Ectodermal cell (in vitro differentiated cells): ENCODE measurements around the gene PUS1.

Experiments used
- H3K27ac ChIP-seq: 2 replicates; pipeline ENCODE4 v1.7.0; 2013; ENCODE audit warnings: mild to moderate bottlenecking, low read depth, low read length; ENCODE audit not compliant: insufficient read depth, poor library complexity, severe bottlenecking
- H3K27me3 ChIP-seq: 2 replicates; pipeline ENCODE4 v1.7.0; 2013; ENCODE audit warnings: mild to moderate bottlenecking, low read length; ENCODE audit not compliant: insufficient read depth, control insufficient read depth, poor library complexity, severe bottlenecking
- H3K36me3 ChIP-seq: one replicate; pipeline ENCODE4 v1.7.0; 2013; ENCODE audit warnings: low read length; ENCODE audit not compliant: control insufficient read depth, insufficient read depth
- H3K4me1 ChIP-seq: one replicate; pipeline ENCODE4 v1.7.0; 2013; ENCODE audit warnings: low read length; ENCODE audit not compliant: control insufficient read depth, insufficient read depth
- H3K4me3 ChIP-seq: 2 replicates; pipeline ENCODE4 v1.7.0; 2013; ENCODE audit warnings: low read depth, low read length, control low read depth; ENCODE audit not compliant: insufficient read depth
- H3K9me3 ChIP-seq: 2 replicates; pipeline ENCODE4 v1.7.0; 2013; ENCODE audit warnings: mild to moderate bottlenecking, low read length, moderate library complexity; ENCODE audit not compliant: control insufficient read depth
- WGBS, 2 experiments: methylation state at CpG; one replicate each; pipeline ENCODE4 v1.1.7; 2013; ENCODE audit warnings: missing lambda C conversion rate in 2 of 2; 5-methylcytosine and 5-hydroxymethylcytosine counted together

Gene PUS1

GRCh38 chr12:131910302-131911027, 18.6 kb upstream of the PUS1 start:
- Histone ChIP-seq H3K27me3 (no peaks in the 10 kb centered on the region), H3K36me3 (peaks cover 41% of the 10 kb centered on the region), H3K9me3 (no peaks in the 10 kb centered on the region), H3K27ac (no peak overlapping the region), H3K4me1 (no peaks in the 10 kb centered on the region), H3K4me3 (no peak overlapping the region)
- 96% methylated on average over 23 of the region's 23 CpGs for WGBS, 2 experiments

GRCh38 chr12:131911028-131911650, 17.9 kb upstream of the PUS1 start:
- Histone ChIP-seq H3K4me1 (no peaks in the 10 kb centered on the region), H3K4me3 (no peak overlapping the region), H3K27ac (no peak overlapping the region), H3K9me3 (no peaks in the 10 kb centered on the region), H3K36me3 (peaks cover 44% of the 10 kb centered on the region), H3K27me3 (no peaks in the 10 kb centered on the region)
- WGBS, 2 experiments = 95 to 96% methylated on average over 17 of the region's 17 CpGs

- no peak overlapping the region for H3K27ac ChIP-seq
- no peaks in the 10 kb centered on the region for H3K27me3 ChIP-seq
- WGBS, 2 experiments = 89 to 90% methylated on average over 22 of the region's 22 CpGs
- H3K9me3 ChIP-seq = no peaks in the 10 kb centered on the region
- peaks cover 45% of the 10 kb centered on the region for H3K36me3 ChIP-seq
- H3K4me1 ChIP-seq = no peaks in the 10 kb centered on the region
- H3K4me3 ChIP-seq = no peak overlapping the region
These were observed 17.1 kb upstream of the PUS1 start for GRCh38 chr12:131911851-131912477.

- Histone ChIP-seq H3K4me1 (no peaks in the 10 kb centered on the region), H3K36me3 (peaks cover 45% of the 10 kb centered on the region), H3K27ac (no peak overlapping the region), H3K9me3 (no peaks in the 10 kb centered on the region), H3K27me3 (no peaks in the 10 kb centered on the region), H3K4me3 (no peak overlapping the region)
- WGBS, 2 experiments = 89 to 91% methylated on average over 20 of the region's 20 CpGs
These were observed 16.4 kb upstream of the PUS1 start for GRCh38 chr12:131912518-131913274.

- Histone ChIP-seq H3K4me3 (no peak overlapping the region), H3K27ac (no peak overlapping the region), H3K27me3 (no peaks in the 10 kb centered on the region), H3K9me3 (no peaks in the 10 kb centered on the region), H3K36me3 (peaks cover 45% of the 10 kb centered on the region), H3K4me1 (no peaks in the 10 kb centered on the region)
- 93 to 94% methylated on average over 8 of the region's 8 CpGs for WGBS, 2 experiments
These were observed 15.4 kb upstream of the PUS1 start for GRCh38 chr12:131913666-131914065.

- Histone ChIP-seq H3K4me1 (no peaks in the 10 kb centered on the region), H3K27me3 (no peaks in the 10 kb centered on the region), H3K4me3 (no peak overlapping the region), H3K27ac (no peak overlapping the region), H3K36me3 (peaks cover 45% of the 10 kb centered on the region), H3K9me3 (no peaks in the 10 kb centered on the region)
- 96 to 97% methylated on average over 14 of the region's 14 CpGs for WGBS, 2 experiments
These were observed 14.8 kb upstream of the PUS1 start for GRCh38 chr12:131914179-131914702.

- Histone ChIP-seq H3K36me3 (peaks cover 46% of the 10 kb centered on the region), H3K27me3 (no peaks in the 10 kb centered on the region), H3K4me1 (no peaks in the 10 kb centered on the region), H3K27ac (no peak overlapping the region), H3K4me3 (no peak overlapping the region), H3K9me3 (no peaks in the 10 kb centered on the region)
- 96 to 97% methylated on average over 20 of the region's 20 CpGs for WGBS, 2 experiments
These were observed 13.9 kb upstream of the PUS1 start for GRCh38 chr12:131915000-131915689.

GRCh38 chr12:131915823-131916222, 13.3 kb upstream of the PUS1 start:
- Histone ChIP-seq H3K4me1 (no peaks in the 10 kb centered on the region), H3K27me3 (no peaks in the 10 kb centered on the region), H3K36me3 (peaks cover 44% of the 10 kb centered on the region), H3K4me3 (no peak overlapping the region), H3K9me3 (no peaks in the 10 kb centered on the region), H3K27ac (no peak overlapping the region)
- WGBS, 2 experiments = 93 to 94% methylated on average over 21 of the region's 21 CpGs

GRCh38 chr12:131916306-131917138, 12.6 kb upstream of the PUS1 start:
- peaks cover 44% of the 10 kb centered on the region for H3K36me3 ChIP-seq
- no peak overlapping the region for H3K4me3 ChIP-seq
- WGBS, 2 experiments = 91% methylated on average over 36 of the region's 36 CpGs
- H3K27ac ChIP-seq = no peak overlapping the region
- H3K9me3 ChIP-seq = no peaks in the 10 kb centered on the region
- H3K4me1 ChIP-seq = no peaks in the 10 kb centered on the region
- no peaks in the 10 kb centered on the region for H3K27me3 ChIP-seq
